HG02970 (cell line): Measurements from ENCODE around the gene CYP3A7.
"Not testable (repeated sequence)": the region's sequence is repeated elsewhere in the genome, so short reads cannot be mapped to it uniquely, and the experiment has no call there.

Experiments
- ATAC-seq: cut with Tn5 transposase; IDR thresholded peaks from one replicate; pipeline ENCODE4 v1.9.1; 2021; ENCODE audit warnings: mild to moderate bottlenecking, moderate library complexity, moderate number of reproducible peaks; ENCODE audit not compliant: unreplicated experiment, low FRiP score

Gene CYP3A7

DNA sequence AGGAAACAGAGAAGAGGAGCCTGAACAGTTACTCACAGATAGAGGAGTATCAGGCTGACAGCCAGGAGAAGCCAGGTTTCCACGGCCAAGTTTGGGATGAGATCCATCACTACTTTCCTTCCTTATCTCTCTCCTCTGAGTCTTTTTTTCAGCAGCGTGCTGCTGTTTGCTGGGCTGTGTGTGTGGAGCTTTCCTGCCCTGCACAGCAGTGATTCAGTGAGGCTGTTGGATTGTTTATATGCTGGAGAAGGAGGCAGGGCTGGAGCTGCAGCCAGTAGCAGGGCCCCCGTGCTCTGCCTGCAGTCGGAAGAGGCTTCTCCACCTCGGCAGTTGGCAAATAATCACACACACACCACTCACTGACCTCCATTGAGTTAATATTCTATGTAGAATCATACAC lies at the start of gene CYP3A7:
Gene CYP3A7, minus strand, starts transcription at position 210 of the 400 bp plus-strand sequence. Its CDS starts 103 bp downstream, at position 107.
- no peak for ATAC-seq

DNA sequence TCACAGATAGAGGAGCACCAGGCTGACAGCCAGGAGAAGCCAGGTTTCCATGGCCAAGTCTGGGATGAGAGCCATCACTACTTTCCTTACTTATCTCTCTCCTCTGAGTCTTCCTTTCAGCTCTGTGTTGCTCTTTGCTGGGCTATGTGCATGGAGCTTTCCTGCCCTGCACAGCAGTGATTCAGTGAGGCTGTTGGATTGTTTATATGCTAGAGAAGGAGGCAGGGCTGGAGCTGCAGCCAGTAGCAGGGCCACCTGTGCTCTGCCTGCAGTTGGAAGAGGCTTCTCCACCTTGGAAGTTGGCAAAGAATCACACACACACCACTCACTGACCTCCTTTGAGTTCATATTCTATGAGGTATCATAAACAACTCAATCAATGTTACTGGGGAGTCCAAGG lies 49.0 kb upstream of the CYP3A7 start, which contains the start of gene CYP3A4:
Gene CYP3A4, minus strand, starts transcription at position 178 of the 400 bp plus-strand sequence. Its CDS starts 103 bp downstream, at position 75.
- no peak for ATAC-seq

DNA sequence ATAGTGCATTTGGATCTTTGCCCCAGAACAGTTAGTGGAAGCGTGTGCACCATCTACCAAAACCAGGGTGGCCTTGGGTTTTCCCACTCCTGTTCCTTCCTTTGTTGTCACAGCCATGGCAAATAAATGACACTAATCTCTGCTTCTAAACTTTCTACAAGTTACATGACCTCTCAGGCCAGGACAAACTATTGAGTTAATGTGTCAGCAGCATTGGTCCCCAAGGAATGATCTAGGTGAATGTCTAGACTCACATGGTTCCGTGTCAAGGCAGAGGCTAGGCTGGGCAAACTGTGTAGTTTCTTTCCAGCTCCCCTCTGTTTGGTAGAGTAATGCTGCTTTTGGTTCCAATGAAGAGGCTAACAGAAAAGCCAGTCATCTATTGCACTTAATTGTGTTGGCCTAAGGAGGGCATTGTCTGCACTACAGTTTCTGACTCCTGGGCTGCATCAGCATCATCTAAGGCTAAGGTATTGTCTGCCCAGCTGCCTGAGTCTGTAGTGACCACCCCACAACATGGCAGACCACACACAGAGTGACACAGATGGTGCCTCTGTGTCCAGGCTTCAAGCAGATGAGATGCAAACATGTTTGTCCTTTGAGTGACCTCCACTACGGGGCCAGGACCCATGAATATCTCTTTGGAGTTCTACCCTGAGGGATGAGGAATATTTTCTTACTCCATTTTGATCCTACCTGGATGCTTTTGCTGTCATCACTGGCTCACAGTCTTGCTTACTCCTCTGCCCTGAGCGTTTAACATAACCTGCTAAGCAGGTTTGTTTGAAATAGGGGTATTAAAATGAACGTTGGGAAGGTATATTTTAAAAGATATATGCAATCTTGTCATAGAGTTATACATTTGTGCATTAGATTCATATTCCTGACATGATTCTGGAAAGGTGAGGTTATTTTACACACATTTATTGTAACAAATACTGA lies 47.3 kb upstream of the CYP3A7 start:
- no peak for ATAC-seq

DNA sequence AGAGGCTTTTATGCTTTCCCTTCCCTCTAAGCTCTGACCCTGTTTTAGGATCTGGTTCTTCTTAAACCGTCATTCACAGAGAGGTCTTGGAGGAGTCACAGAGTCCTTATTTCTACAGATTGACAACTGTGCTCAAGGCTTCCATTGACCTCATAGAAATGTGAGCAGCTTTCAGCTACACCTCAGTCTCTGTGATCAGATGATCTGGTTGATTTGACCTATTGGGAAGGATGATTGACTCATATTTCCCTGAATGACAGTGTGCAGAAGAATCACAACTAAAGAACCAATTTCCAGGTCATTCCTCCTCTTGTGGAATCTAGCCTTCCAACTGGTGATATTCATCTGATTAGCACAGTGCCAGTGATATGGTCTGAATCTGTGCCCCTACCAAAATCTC lies 45.6 kb upstream of the CYP3A7 start:
- no peak for ATAC-seq

DNA sequence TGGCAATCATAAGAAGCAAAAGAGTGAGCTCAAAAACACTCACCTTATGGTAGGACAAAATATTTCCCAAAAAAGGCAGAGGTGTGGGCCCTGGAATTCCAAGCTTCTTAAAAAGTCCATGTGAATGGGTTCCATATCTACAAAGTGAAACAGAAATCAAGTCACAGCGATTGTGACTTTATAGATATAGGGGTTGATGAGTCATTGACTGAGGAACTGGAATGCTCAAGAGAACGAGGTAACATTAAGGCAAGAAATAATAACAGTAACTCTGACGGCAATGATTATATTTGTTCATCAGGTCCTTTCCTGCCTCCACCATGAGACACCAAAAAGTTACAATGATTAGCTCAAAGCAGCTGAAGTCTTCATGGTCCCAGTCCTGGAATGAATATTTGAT lies 45.0 kb upstream of the CYP3A7 start:
- ATAC-seq: no peak

DNA sequence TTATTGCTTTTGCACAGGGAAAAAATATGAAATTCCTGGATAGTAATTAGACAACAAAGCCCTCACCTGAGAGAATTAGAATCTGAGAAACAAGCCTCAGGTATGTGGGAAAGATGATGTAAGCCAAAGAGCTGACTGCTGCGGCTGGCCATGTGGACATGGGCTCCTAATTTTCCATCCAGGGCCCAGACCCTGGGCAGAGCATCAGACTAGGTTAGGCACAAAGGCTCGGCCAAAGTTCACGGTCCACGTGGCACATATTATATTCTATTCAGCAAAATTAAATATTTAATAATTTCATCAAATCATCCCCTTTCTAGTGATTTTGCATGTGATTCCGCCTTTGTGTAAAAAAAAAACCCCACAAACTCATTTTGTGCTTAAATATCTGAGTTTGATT lies 43.9 kb upstream of the CYP3A7 start:
- ATAC-seq: no peak

DNA sequence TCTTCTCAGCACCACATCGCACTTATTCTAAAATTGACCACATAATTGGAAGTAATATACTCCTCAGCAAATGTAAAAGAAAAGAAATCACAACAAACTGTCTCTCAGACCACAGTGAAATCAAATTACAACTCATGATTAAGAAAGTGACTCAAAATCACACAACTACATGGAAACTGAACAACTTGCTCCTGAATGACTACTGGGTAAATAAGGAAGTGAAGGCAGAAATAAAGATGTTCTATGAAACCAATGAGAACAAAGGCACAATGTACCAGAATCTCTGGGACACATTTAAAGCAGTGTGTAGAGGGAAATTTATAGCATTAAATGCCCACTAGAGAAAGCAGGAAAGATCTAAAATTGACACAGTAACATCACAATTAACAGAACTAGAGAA lies 38.4 kb upstream of the CYP3A7 start:
- ATAC-seq: not testable (repeated sequence)

DNA sequence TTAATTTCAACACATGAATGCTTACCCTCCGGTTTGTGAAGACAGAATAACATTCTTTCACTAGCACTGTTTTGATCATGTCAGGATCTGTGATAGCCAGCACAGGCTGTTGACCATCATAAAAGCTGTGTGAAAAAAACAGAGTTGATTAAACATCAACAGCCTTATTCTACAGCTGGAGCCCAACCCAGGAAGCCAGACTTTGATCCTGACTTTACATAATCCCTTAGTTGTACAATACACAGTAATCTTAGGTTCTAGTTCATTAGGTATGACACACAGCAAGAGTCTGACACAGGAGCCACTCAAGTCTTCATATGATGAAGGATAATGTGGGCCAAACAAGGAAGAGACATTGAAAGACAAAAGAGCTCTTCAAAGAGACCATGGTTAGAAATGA lies 37.6 kb upstream of the CYP3A7 start:
- no peak for ATAC-seq

DNA sequence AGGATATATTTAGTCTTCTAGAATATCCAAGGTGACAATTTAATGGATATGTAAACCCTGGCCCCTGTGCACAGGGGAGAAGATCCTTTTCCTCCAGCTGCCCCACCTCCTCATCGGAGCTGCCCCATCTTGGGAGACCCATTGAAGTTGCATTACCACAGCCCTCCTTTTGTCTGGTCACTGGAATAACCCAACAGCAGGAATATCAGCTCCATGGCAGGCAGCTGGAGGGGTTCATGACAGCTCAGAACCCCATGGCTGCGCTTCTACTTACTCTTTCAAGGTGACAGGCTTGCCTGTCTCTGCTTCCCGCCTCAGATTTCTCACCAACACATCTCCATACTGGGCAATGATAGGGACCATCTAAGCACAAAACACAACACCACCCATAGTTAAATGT lies 34.5 kb upstream of the CYP3A7 start:
- not testable (repeated sequence) for ATAC-seq

DNA sequence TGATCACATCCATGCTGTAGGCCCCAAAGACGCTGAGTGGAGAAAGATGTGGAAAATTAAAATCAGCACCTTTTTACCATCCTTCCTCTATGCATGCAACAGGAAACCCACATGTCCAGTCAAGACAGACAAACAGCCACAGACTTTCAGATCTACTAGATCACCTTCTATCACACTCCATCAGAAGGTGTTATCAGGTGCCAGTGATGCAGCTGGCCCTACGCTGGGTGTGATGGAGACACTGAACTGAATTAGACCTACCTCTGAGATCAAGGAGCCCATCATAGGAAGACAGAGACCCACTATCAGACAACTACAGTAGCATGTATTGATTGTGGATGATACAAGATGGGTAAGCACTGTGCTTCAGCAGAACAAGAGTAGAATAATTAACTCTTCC lies 33.5 kb upstream of the CYP3A7 start:
- peak; percentile 33 for ATAC-seq

DNA sequence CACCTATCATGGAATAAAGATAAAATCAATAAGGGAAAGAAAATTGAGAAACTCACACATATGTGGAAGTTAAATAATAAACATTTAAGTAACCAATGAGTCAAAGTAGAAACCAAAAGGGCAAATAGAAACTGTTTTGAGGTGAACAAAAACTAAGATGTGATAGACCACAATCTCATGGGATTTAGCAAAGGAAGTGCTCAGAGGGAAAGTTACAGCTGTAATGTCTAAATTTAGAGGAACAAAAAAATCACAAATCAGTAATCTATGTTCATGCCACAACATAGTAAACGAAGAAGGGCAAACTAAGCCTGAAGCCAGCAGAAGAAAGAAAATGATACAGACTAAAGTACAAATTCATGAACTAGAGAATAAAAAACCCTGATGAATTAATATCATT lies 32.7 kb upstream of the CYP3A7 start:
- ATAC-seq: peak; percentile 70

DNA sequence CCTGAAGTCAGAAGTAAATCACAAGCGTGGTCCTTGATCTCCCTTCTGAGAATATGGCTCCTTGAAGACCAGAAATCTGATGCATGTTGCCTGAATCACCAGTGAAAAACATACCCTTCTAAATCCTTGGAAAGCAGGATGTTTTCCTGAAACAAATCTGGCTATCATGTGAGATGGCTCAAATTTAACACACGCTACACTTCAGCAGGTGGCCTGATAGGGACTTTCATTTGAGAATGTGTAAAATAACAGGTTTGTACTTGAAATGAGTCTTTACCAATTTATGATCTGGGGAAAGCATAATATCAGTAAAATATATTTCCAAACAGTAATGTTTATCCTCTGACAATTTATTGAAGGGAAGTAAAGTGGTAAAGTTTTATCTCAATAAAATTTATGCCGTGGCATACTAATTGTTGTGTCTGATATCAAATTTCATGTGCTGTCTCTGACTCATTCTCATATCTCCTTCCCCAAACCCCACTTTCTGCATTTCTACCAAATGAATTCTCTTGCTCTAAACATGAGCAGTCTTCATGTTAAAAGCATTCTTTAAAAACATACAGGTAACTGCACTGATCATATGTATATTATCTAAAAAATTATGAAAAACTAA lies 31.6 kb upstream of the CYP3A7 start:
- no peak for ATAC-seq

DNA sequence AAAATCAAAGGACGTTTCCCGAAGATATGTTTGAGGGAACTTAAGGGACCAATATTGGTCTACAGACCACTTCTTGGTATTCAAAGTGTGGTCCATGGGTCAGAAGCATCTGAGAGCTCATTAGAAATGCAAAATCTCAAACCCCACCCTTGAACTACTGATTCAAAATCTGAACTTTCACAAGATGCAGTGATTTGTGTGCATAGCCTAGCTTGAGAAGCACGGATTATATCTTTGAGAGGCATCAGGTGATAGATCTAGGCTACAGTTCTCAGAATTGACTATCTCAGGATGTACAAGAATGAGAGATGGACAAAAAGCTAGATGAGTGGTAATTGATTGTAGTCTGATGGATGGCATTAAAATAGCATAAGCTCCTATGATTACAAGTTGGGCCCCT lies 29.5 kb upstream of the CYP3A7 start:
- ATAC-seq: no peak

DNA sequence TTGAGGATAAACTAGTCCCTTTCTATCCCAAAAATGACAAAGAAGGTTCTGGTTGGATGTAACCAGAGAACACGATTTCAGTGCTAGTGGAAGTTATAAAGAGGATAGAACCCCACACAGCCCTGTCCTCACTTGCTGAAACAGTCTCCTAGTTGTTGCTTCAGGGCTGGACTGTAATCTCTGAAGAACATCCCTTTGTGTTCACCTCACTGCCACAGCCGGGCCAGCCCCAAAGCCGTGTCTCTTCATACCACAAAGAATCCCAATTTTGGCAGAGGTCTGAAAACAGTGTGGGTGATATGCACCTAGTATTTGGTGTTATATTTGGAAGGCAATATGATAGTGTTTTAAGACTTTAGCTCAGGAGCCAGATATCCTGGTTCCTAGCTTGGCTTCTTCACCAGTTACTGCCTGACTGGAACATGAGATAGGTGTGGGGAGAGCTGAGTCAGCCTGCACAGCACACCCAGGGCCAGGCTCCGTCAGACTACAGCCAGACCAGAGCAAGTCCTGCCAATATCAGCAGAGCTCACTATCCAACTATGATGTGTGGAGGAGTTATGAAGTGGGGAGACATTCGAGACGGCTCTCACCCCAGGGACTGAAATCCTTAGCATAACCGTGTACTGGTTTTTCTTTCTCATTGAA lies 27.8 kb upstream of the CYP3A7 start:
- ATAC-seq: no peak

DNA sequence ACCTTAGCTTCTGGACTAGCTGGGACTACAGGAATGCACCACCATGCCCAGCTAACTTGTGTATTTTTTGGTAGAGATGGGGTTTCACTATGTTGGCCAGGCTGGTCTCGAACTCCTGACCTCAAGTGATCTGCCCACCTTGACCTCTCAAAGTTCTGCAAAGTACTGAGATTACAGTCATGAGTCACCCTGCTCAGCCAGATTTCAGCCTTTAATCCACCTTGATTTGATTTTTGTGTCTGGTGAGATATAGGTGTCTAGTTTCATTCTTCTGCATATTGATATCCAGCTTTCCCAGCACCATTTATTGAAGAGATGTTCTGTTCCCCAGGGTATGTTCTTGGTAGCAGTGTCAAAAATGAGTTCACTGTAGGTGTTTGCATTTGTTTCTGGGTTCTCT lies 20.1 kb upstream of the CYP3A7 start:
- ATAC-seq: no peak

DNA sequence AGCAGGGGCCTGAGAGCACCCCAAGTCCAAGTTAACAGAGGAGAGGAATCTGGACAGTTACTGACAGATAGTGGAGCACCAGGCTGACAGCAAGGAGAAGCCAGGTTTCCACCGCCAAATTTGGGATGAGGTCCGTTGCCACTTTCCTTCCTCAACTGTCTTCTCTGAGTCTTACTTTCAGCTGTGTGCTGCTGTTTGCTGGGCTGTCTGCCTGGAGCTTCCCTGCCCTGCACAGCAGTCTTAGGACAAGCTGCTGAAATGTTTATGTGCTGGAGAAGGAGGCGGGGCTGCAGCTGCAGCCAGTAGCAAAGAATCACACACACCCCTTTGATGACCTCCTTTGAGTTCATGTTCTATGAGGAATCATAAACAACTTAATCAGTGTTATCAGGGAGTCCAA lies 17.4 kb upstream of the CYP3A7 start:
- ATAC-seq: no peak

DNA sequence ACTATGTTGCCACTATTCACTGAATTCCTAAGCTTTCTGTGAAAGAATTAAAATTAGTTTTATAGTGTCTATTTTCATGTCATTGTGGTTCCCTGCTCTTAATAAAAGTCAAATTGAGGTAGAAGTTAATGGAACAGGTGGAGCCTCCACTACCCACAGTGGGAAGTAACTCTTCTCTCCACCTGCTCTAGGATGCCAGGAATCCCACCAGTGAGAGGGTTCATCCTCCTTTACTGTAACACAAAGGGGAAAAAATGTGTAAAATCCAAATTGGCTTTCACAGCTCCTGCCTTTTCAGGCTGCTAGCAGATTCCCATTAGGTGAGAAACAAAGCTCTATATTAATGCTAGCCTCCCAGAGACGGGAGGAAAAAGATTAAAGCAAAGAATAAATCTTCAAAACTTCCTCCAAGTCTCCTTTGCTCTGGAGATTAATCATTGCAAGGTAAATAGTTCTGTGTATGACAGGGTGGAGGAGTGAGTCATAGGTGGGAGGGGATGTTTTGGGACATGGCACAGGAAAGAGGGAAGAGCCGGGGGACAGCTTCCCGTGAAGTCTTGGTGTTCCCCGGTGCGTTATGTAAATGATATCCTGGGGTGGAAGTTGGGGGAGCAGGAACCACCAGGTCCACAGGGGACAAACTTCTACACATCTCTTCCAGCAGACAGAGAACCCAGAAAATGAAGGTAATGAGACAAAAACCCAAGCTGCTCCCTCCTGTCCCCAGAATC lies 16.5 kb upstream of the CYP3A7 start:
- ATAC-seq: not testable (repeated sequence)

DNA sequence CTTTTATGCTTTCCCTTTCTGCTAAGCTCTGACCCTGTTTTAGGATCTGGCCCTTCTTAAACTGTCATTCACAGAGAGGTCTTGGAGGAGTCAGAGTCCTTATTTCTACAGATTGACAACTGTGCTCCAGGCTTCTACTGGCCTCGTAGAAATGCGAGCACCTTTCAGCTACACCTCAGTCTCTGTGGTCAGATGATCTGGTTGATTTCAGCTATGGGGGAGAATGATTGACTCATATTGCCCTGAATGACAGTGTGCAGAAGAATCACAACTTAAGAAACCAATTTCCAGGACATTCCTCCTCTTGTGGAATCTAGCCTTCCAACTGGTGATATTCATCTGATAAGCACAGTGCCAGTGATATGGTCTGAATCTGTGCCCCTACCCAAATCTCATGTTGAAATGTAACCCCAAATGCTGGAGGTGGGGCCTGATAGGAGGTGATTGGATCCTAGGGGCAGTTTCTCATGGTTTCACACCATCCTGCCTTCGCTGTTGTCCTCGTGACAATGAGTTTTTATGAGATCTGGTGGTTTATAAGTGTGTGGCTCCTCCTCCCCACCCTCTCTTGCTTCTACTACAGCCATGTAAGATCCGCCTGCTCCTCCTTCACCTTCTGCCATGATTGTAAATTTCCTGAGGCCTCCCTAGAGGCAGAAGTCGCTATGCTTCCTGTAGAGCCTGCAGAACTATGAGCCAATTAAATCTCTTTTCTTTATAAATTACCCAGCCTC lies 14.0 kb upstream of the CYP3A7 start:
- ATAC-seq: no peak

DNA sequence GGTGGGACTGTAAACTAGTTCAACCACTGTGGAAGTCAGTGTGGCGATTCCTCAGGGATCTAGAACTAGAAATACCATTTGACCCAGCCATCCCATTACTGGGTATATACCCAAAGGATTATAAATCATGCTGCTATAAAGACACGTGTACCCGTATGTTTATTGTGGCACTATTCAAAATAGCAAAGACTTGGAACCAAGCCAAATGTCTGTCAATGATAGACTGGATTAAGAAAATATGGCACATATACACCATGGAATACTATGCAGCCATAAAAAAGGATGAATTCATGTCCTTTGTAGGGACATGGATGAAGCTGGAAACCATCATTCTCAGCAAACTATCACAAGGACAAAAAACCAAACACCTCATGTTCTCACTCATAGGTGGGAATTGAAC lies 11.9 kb upstream of the CYP3A7 start:
- not testable (repeated sequence) for ATAC-seq

DNA sequence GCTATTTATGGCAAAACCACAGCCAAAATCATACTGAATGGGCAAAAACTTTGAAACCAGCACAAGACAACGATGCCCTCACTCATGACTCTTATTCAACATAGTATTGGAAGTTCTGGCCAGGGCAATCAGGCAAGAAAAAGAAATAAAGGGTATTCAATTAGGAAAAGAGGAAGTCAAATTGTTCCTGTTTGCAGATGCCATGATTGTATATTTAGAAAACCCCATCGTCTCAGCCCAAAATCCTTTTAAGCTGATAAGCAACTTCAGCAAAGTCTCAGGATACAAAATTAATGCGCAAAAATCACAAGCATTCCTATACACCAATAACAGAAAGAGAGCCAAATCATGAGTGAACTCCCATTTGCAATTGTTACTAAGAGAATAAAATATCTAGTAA lies 10.4 kb upstream of the CYP3A7 start:
- not testable (repeated sequence) for ATAC-seq
